ENCODE data around the gene SGTA. TPM values are rescaled to one million over a fixed set of nuclear protein-coding genes. Genes with fewer than 3 reads are reported as not detected.

Gene SGTA
- total RNA-seq, 1 experiment from 2014 or later: 109 TPM

- H3K4me3 ChIP-seq (replicated peaks in 1 of 2; ENCODE audit: low read depth in 1 of 2, low read length in 2 of 2): no peak overlapping the region
Measured at GRCh38 chr19:2810141-2811091, 27.3 kb upstream of the SGTA start.

More at GRCh38 chr19:2810141-2811091, 27.3 kb upstream of the SGTA start:
- TF ChIP-seq, protein P1, sequence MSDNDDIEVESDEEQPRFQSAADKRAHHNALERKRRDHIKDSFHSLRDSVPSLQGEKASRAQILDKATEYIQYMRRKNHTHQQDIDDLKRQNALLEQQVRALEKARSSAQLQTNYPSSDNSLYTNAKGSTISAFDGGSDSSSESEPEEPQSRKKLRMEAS (IDR thresholded peaks at IDR 0.05): no peak
- TF ChIP-seq, protein P2, sequence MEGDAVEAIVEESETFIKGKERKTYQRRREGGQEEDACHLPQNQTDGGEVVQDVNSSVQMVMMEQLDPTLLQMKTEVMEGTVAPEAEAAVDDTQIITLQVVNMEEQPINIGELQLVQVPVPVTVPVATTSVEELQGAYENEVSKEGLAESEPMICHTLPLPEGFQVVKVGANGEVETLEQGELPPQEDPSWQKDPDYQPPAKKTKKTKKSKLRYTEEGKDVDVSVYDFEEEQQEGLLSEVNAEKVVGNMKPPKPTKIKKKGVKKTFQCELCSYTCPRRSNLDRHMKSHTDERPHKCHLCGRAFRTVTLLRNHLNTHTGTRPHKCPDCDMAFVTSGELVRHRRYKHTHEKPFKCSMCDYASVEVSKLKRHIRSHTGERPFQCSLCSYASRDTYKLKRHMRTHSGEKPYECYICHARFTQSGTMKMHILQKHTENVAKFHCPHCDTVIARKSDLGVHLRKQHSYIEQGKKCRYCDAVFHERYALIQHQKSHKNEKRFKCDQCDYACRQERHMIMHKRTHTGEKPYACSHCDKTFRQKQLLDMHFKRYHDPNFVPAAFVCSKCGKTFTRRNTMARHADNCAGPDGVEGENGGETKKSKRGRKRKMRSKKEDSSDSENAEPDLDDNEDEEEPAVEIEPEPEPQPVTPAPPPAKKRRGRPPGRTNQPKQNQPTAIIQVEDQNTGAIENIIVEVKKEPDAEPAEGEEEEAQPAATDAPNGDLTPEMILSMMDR (IDR thresholded peaks at IDR 0.05 in 2 of 3, conservative IDR thresholded peaks at IDR 0.05 in 1 of 3; ENCODE audit: borderline replicate concordance in 1 of 3, insufficient read depth in 1 of 3, low read depth in 2 of 3, low read length in 2 of 3): no peak
- no peak for TF ChIP-seq CBX3 (IDR thresholded peaks at IDR 0.05; ENCODE audit: low read depth)
- no peak for TF ChIP-seq EZH2 (IDR thresholded peaks at IDR 0.05)
- no peak for TF ChIP-seq JUND (IDR thresholded peaks at IDR 0.05)
- no peak for TF ChIP-seq ZFX (IDR thresholded peaks at IDR 0.05)
- TF ChIP-seq SRF (IDR thresholded peaks at IDR 0.05; ENCODE audit: low read depth): no peak
- TF ChIP-seq ZNF274 (IDR thresholded peaks at IDR 0.05; ENCODE audit: low read depth, low read length): no peak
- TF ChIP-seq RAD21 (IDR thresholded peaks at IDR 0.05; ENCODE audit: low read depth): no peak
- no peak for TF ChIP-seq SP1 (IDR thresholded peaks at IDR 0.05; ENCODE audit: low read depth)
- TF ChIP-seq EGR1 (IDR thresholded peaks at IDR 0.05; ENCODE audit: low read depth): no peak
- TF ChIP-seq YY1 (IDR thresholded peaks at IDR 0.05; ENCODE audit: extremely low read depth, insufficient replicate concordance, low read depth, low read length): no peak
- Histone ChIP-seq H3K27me3 (ENCODE audit: insufficient read depth, low read length) (no peaks in the 10 kb centered on the region), H3K79me2 (ENCODE audit: insufficient read depth, low read length) (no peaks in the 10 kb centered on the region), H3K9ac (ENCODE audit: low read length) (no peak overlapping the region), H3K36me3 (ENCODE audit: control insufficient read depth in 1 of 2, insufficient read depth in 2 of 2, low read length in 2 of 2) (peaks cover 12 to 36% of the 10 kb centered on the region in 2 experiments; a peak in 3 of 4 replicates), H3K27ac (ENCODE audit: low read depth, low read length) (no peak overlapping the region), H4K20me1 (ENCODE audit: insufficient read depth) (no peaks in the 10 kb centered on the region), H3K4me2 (ENCODE audit: low read length) (no peak overlapping the region), H3K9me3 (ENCODE audit: control insufficient read depth in 1 of 2, insufficient read depth in 1 of 2, low read depth in 1 of 2, low read length in 2 of 2) (no peaks in the 10 kb centered on the region), H2AFZ (ENCODE audit: low read depth, low read length, poor library complexity, severe bottlenecking) (no peak overlapping the region), H3K9me2 (ENCODE audit: insufficient read depth) (no peaks in the 10 kb centered on the region), H3K4me1 (ENCODE audit: control insufficient read depth in 1 of 2, insufficient read depth in 2 of 2, low read length in 2 of 2) (no peaks in the 10 kb centered on the region)
- RAD21 ChIA-PET (ENCODE audit: low non-redundant PET in 1 of 2, low total read pairs in 2 of 2, uncharacterized antibody in 2 of 2, unreplicated experiment in 2 of 2): no interaction called here
- CTCF ChIA-PET: no interaction called here
- intact Hi-C loops (cut with micrococcal nuclease): no loop called here
- BruUV-seq (replicated peaks): no TSS peak
- ATAC-seq: no peak
- POLR2A ChIA-PET: no interaction called here
- DNase-seq (ENCODE audit: low read depth, low spot score): no peak

All from HCT116 (cell line).